Hematopoietic multipotent progenitor cell (in vitro differentiated cells): ENCODE results near the gene SLC13A1. TPM values are rescaled to one million over a fixed set of nuclear protein-coding genes. Genes with fewer than 3 reads are reported as not detected.
A peak's percentile ranks its signal among the peaks of the same experiment; 100 is the strongest.

Experiments
- DNase-seq, 3 donors: peaks; one replicate each; pipeline ENCODE4 v3.0.0-alpha.2; 2011 to 2015; ENCODE audit warnings: low read depth in 2 of 3, low spot score in 2 of 3
- total RNA-seq: library from RNA; depleted of rRNA; stranded (reverse); fragments of >200 nt; gene quantifications from one replicate; pipeline ENCODE4 v1.2.3, GENCODE V29; 2012

Gene SLC13A1
- total RNA-seq, 1 donor: not detected

DNA sequence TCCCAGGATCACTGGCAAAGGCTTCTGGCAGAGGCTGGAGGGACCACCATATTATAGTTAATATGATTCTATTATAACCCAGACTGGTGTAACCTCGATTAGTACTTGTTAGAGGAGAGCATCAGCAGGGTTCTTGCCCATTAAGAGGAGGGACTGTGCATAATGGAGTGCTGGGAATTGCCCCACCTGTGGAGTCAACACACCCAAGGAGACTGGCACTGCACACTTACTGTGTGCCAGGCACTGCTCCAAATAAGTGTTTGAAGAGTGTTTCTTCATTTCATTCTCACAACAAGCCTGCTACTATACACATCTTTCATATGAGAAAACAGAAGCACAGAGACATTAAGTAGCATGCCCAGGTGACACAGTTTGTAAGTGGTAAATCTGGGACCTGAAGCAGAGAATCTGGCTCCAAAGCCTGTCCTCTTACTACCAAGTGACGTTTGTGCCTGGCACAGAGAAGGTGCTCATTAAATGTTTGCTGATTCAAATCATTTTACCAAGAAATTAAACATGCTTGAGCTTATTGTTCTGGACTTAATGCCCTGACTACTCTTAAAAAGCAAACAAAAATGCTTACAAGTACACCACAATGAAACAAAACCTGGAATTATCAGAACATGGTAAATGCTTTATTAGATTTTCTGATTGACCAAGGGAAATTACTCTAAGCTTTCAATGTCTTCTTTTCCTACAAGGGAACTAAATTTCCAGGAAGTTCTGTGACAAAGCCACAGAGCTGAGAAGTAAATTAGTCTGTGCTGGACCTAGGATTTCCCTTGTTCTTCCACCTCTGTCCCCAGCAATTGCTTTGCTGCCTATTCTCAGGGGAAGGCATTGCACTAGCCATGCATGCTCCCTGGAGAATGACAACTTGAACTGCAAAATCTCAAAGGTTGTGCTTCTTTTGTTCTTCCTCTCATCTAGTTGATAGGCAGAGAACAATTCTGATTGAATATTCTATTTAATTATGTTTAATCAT, 809 bp downstream of the SLC13A1 start:
- no peak for DNase-seq

DNA sequence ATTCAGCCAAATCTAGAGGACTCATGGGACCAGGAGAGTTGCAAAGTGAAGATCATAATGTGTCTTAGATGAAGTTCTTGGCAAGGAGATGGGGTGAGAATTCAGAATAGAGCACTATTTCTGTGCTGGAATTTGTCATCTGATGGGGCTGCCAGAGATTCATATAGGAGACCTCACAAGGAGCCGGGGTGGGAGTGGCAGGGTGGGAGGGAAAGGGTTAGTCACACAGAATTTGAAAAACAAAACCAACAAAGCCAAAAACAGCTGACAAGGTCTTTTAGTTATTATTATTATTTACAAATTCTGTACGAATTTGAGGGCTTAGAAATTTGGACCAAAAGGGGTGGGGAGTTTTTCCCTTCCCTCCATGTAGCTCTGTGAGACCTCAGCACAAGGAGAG, 1.7 kb downstream of the SLC13A1 start:
- no peak for DNase-seq

DNA sequence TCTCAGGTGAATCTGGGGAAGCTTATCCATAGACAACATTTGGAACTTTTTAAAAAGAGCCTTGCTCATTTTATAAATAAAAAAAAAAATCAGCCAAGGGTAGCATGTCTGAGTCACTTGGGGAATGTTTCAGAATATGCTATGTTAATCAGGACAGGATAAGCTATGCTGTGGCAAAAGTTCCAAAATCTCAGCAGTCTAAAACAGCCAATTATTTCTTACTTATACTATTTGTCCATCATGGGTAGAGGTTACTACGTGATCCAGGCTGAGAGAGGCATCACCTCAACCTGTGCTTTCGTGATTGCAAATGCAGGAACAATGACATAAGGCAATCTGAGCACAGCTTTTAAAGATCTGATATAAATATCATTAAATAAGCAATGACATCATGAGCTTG, 6.5 kb downstream of the SLC13A1 start:
- no peak for DNase-seq

DNA sequence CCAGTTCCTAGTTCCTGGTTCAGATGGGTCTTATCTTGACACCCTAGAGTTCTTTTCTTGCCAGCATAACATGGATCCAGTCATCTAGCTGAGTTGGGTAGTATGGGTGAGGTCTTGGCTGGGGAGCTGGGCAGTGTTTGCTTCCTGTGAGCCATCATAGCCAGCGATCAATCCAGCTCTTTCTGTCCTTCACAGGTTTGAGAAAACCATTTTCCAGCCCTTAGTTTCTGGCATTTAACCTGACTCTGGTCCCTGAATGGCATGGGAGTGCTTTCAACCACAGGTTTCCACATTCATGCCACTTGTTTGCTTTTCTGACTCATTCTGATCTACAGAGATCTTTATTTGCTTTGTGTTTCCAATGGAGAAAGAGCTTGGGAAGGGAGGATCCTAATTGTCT, 8.6 kb downstream of the SLC13A1 start:
- DNase-seq: no peak

DNA sequence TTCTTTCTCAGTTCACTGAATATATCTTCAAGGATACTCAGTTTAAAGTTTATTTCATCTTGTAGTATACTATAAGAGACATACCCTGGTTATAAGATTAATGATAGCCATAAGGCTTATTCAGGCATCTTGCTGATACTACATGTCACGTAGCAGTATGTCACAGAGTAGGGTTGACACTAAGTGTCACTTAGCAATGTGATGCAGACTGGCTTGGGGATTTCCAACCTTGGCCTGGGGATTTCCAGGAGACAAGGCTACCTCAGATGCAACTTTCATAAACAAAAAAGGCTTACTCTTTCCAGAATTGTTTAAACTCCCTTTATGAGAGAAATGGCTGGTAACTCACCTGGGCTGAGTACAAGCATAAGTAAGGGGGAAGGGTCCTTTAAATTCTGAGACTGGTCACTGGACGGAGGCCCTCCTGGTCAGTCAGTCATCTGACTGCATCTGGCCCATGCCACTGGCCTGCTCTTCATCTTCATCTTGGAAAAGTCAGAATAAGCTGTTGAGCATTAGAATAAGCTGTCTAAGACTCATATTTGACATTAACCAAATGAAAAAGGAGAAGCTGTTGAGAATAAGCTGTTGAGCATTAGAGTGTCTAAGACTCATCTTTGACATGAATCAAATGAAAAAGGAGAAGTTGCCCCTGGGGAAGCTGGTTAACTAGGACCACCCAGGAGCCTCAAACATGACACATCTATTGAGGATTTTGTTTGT, 9.5 kb downstream of the SLC13A1 start:
- DNase-seq: no peak

DNA sequence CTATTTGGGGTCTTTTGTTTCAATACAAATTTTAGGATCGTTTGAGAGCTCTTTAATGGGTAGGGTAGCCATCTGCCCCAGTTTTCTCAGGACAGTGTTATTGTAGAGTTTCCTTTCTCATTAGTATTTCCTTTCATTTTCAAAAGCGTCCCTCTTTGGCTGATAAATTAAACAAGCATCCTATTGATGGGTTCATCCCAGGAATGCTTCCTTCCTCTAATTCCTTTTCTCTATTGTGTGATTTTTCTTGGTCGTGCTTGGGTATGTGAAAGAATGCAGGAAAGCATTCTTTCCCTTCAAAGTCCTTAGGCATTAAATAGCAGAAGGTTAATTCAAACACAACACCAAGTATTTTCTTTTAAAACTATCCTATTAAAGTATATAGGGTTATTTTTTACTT, 14.0 kb downstream of the SLC13A1 start:
- DNase-seq: no peak

DNA sequence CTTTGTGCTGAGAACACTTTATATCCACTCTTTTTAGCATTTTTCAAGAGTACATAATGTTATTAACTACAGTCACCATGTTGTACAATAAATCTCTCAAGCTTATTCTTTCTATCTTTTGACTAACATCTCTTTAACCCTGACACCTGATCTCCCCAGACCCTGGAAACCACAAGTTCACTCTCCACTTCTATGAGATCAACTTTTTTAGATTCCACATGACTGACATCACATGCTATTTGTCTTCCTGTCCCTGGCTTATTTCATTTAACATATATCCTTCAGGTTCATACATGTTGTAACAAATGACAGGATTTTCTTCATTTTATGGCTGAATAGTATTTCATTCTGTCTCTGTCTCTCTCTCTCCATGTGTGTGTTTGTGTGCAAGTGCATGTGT, 15.5 kb downstream of the SLC13A1 start:
- no peak for DNase-seq

DNA sequence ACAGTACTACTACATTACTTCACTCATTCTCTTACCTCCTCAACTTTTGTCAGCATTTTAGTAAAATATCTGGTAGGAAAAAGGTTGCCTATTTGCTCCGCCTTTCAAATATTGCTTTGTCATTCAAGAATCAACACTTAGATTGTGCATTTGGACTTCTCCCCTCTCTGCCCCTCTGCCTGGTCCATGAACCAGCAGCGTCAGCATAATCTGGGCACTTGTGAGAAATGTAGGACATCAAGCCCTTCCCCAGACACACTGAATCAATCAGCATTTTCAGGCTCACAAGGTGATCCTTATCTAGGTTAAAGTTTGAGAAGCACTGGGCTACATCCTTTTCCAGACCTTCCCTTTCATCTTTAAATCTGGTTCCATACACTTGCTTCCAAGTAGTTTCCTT, 16.3 kb downstream of the SLC13A1 start:
- DNase-seq: no peak

DNA sequence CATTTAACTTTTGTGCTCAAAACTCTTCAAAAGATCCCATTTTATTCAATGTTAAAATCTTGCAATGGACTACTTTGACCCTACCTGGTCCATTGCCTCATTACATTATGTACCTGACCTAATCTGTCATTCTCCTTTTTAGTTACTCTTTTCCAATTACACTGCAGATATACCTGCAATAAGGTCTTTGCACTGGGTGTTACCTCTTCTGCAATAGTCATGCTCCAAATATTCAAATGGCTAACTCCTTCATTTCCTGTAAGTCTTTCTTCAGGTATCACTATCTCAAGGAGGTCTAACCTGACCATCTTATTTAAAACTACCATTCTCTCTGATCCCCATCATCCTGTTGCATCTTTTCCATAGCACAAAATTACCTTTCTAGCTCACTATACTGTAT, 22.3 kb downstream of the SLC13A1 start:
- no peak for DNase-seq

DNA sequence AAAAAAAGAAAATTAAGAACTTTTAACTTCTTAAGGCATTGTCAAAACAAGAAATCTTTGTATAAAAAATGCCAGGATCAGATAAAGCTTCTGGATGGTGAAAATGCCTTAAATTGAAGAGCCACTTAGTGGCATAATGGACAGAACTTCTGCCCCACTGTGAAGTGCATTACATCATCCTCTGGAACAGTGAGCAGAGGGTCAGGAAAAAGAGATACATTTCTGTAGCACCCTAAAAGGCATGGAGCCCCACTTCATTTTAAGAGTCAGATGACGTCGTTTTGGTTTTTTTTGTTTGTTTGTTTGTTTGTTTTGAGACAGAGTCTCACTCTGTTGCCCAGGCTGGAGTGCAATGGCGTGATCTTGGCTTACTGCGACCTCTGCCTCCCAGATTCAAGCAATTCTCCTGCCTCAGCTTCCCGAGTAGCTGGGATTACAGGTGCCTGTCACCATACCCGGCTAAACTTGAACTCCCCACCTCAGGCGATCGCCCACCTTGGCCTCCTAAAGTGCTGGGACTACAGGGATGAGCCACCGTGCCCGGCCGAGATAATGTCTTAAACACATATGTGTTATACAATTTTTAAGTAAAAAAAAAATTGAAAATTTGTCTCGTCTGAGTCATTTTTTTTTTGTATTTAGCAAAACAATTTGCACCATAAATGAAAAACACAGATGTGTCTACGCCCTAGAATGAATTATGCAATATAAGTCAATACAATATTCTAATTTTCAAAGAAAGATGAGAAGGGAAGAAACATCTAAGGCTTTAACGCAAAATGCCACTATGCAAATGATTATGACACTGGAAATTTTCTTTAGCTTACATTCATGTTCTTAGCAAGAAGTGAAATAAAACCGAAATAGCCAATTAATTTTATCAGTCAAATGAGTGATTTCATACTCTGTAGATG, 29.2 kb downstream of the SLC13A1 start:
- DNase-seq: no peak

DNA sequence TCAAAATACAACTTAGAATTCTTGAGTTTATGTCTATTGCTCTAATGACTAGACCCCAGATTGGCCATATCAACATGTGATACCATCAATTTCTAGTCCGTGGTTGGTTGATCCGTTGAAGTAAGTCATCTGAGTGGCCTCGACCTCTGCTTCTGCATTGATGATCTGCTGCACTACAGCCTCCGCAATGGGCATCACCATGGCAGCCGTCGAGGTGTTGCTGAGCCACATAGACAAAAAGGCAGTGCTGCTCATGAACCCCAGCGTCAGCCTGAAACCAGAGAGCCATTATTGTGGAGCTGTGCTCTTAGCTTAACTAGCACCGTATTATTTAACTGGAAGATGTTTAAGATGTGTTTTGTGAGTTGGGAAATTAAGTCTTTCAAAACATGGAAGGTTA, 30.7 kb downstream of the SLC13A1 start:
- DNase-seq: no peak

DNA sequence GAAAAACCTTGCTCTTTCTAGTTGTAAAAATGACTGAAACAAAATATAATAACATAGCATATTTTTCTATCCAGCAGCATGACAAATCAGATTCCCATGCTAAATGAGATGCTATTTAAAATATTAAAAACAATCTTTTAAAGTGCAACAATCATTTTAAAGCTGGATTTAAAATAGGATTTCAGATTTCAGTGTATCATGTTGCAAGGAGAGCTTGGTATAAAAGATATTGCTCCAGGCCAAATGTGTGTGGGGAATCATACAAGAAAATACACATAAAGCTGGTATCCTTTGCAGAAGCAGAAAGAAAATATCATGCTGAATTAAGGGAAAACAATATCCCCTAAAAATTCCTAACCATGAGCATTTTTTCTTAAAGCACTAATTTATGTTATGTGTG, 42.2 kb downstream of the SLC13A1 start:
- no peak for DNase-seq

DNA sequence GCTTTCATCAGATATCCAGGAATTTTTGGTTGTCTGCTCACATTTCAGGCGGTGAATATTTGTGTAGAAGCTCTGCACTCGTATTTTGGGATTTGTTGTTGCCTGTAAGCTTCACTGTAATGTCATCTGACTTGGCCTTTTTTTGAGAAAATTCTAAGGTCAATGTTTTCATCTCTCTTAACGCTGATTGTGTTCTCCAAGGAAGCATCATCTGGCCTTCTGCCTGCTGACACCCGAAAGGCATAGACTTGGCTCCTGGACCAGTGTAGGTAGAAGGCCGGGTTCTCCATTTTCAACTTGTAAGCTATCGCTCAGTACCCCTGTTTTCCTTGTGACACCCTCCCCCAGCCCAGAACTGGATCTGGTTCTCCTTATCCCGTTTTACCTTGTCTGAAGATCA, 44.2 kb downstream of the SLC13A1 start:
- DNase-seq: no peak

DNA sequence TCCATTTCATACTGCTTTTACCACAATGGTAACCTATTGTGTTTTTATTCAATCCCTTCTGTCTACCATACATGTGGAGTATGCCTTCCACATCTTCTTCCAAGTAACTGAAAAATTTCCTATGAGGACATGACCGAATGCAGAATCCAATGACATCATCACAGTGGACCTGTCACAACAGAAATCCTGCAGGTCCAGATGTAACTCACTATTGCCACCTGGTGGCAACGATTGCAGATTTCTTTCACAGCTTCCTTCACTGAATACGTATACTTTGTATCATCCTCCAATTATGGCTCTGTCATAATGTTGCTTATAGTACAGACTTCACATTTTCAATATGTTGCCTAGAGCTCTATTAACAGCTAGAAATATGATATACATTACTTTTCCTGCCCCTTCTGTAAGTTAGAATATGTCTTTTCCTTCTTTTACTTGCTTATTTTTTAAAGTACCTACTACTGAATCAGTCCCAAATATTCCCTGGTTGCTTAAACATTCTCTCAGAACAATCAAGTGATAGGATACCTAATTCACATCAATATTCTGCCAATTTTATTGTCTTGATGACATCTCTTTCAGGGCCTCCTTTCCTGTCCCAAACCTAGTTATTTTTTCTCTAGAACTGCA, 45.4 kb downstream of the SLC13A1 start:
- peak in 2 of 3 donors; percentile 51 to 58 for DNase-seq

DNA sequence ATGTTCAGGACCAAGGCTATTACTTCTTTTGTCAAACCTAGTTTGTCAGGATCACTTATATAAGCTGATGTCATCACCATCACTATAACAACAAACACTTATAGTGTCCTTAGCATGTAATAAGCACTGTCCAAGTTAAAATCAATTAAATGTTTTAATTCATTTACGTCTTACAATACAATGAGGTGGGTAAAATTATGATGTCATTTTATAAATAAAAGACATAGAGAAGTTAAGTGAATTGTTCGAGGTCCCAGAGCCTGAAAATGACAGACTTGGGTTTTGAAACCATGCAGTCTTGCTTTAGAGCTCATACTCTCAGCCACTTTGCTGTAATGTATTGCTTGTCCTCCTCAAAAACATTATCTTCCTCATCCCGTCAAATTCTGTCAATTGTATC, 48.3 kb downstream of the SLC13A1 start:
- no peak for DNase-seq

DNA sequence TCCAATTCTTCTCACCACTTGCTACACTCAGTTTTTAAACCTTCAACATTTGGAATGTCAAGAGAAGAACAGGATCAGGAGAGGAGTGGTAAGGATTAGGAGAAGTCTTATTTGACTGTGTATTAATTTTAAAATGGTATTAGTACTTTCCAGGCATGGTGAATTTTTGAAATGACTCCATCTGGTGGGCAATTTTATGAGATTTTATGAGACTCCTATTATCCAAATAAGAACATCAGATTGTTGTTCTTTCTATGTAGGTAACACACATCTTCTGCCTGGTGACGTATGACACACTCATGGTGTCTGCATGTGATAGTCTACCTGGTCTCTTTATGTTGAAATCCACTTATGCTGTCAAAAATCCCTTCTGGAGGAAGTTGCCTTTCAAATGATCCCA, 51.0 kb downstream of the SLC13A1 start:
- DNase-seq: no peak

DNA sequence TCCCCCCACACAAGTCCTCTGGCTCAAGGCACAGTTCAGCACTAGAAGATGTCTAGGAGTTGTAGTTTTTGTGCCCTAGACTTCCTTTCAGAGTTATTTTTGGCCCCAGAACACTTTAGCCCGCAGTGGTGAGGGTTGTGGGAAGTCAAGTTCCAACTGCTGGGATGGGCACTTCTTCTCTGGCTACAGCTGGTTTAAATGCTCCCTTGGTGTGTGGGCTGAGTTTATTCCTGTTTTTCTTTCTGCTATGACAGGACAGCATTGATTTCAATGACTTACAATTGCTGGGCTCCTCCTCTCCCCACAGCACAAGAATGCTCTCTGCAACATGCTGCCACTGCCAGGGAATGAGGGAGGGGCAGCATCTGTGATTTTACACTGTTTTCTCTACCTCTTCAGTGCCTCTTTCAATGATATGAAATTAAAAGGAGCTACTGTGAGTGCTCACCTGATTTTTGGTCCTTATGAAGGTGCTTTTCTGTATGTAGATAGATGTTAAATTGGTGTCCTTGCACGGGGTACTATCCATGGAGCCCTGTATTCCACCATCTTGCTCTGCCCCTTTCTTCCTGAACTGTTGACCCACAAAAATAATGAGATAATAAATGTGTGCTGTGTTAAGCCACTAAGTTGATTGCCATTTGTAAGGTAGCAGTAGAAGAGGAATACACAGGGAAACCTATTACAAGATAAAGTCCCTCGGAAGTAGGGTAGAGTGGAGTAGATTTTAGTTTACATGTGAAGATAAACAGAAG, 56.3 kb downstream of the SLC13A1 start:
- no peak for DNase-seq

DNA sequence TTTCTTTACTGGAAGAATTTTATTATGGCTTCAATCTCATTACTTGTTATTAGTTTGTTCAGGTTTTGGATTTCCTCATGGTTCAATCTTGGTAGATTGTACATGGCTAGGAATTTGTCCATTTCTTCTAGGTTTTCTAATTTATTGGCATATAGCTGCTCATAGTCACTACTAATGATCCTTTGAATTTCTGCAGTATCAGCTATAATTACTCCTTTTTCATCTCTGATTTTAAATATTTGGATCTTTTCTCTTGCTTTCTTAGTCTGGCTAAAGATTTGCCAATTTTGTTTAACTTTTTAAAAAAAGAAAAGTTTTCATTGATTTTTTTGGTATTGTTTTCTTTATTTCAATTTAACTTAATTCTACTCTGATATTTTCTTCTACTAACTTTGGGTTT, 59.2 kb downstream of the SLC13A1 start:
- DNase-seq: no peak

DNA sequence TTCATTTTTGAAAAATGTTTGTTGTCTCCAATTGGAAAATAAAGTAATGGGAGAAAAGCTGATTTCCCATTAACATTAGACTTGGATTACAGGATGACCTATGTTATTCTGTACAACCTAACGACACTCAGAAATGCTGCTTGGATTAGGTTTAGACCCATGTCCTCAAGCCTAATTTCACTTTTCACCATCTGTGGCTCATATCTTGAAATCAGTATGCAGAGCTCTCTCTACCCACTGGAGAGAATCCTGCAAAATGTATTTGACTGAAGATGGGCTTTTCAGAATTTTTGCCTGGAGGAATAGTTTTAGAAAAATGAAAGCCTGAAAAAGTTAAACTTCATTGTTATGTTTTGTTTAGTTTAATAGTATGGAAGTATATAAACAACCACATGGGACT, 63.8 kb downstream of the SLC13A1 start:
- DNase-seq: no peak

DNA sequence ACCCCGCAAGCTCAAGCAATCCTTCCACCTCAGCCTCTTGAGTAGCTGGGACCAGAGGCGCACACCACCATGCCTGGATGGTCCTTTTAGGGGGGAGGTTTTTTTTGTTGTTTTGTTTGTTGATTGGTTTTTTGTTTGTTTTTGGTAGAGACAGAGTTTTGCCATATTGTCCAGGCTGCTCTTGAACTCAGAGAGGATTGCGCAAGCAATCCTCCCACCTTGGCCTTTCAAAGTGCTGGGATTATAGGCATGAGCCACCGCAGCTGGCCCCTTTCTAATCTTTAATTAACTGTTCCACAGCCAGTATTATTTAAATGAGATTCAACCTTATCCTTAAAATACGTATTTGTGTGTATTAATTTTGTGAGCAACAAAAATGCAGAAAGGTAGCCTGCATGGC, 65.8 kb downstream of the SLC13A1 start:
- no peak for DNase-seq
